ENCODE data around the gene TMEM59L.

DNA sequence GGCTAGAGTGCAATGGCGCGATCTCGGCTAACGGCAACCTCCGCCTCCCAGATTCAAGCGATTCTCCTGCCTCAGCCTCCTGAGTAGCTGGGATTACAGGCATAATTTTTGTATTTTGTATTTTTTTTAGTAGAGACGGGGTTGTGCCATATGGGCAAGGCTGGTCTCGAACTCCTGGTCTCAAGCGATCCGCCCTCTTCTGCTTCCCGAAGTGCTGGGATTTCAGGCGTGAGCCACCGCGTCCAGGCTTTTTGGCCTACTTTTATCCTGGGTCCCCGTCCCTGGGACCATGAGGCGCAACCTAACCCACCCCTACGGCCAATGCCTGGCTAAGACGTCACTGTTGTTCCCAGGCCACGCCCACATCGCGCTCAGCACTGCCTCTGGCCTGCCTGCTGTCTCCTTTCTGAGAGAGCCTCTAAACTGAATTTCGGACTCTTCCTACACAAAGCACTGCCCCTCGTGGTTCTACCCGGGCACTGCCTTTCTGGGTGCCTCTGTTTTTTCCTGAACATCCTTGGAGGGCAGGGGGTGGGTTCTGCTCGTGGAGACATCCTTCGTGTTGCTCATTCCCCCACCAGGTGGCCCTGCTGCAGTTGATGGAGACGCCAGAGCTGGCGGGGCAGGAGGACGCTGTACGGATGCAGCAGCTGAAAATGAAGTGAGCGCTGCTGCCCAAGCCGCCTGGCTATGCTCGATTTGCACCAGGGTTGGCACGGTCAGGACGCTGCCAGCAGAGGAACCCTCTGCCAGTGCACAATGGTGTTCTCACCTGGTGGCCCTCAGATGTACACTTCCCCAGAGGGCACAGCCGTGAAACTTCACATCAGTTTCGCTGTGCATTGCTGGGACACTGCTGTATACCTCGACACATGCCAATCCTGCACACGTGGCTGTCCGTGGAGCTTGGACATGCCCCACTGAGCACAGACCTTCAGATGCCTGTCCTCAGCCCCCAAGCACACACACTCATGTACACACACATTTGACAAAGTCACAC, 22.1 kb upstream of the TMEM59L start:
- TF ChIP-seq, protein P1, sequence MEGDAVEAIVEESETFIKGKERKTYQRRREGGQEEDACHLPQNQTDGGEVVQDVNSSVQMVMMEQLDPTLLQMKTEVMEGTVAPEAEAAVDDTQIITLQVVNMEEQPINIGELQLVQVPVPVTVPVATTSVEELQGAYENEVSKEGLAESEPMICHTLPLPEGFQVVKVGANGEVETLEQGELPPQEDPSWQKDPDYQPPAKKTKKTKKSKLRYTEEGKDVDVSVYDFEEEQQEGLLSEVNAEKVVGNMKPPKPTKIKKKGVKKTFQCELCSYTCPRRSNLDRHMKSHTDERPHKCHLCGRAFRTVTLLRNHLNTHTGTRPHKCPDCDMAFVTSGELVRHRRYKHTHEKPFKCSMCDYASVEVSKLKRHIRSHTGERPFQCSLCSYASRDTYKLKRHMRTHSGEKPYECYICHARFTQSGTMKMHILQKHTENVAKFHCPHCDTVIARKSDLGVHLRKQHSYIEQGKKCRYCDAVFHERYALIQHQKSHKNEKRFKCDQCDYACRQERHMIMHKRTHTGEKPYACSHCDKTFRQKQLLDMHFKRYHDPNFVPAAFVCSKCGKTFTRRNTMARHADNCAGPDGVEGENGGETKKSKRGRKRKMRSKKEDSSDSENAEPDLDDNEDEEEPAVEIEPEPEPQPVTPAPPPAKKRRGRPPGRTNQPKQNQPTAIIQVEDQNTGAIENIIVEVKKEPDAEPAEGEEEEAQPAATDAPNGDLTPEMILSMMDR (IDR thresholded peaks at IDR 0.05) = no peak
- no peak for TF ChIP-seq POLR2A (IDR thresholded peaks at IDR 0.05)

Data from body of pancreas (tissue), 4 donors.